Measurements from ENCODE around the gene TIAM2.

Gene TIAM2

GRCh38 chr6:155297669-155298068, 302.6 kb downstream of the TIAM2 start:
- no peak for DNase-seq (ENCODE audit: low read depth)

- DNase-seq (ENCODE audit: low read depth) = no peak
Observed at GRCh38 chr6:155301867-155302266, 306.8 kb downstream of the TIAM2 start.

GRCh38 chr6:155303361-155303870, 308.3 kb downstream of the TIAM2 start:
- no peak for DNase-seq (ENCODE audit: low read depth)

- no peak for DNase-seq (ENCODE audit: low read depth)
Observed at GRCh38 chr6:155306958-155307357, 311.8 kb downstream of the TIAM2 start.

Data from non-pigmented ciliary epithelial cell (primary cell).